HepG2 (cell line): ENCODE measurements around the gene LPIN3. TPM values are rescaled to one million over a fixed set of nuclear protein-coding genes. Genes with fewer than 3 reads are reported as not detected.

Experiments
- ATAC-seq: fragments of 200-7000 bp; cut with Tn5 transposase; 3 replicates; pipeline ENCODE4 v1.9.1; 2020; ENCODE audit warnings: mild to moderate bottlenecking, moderate library complexity
- BruUV-seq: library from RNA; stranded (reverse); fragments of 400-500 nt; replicated peaks from 2 replicates; lab custom pipeline; 2021; lab: Mats Ljungman, UMichigan
- CTCF ChIA-PET: fragments of 300-600 bp; formaldehyde crosslinking; extraction: SDS; loops from one replicate; lab custom pipeline; 2021; ENCODE audit warnings: low total read pairs, inconsistent platforms, low intra/inter-chr PET ratio; lab: Yijun Ruan, JAX
- POLR2A ChIA-PET: fragments of 350-600 bp; sonication (Branson Sonifier 250); formaldehyde crosslinking; loops from one replicate; lab custom pipeline; 2020; ENCODE audit warnings: antibody characterized with exemption, inconsistent platforms; lab: Yijun Ruan, JAX
- DNase-seq: peaks from one replicate; pipeline ENCODE4 v3.0.0-alpha.2; 2015; ENCODE audit warnings: low spot score
- FAIRE-seq: peaks from 3 replicates; lab custom pipeline; 2011; peaks lifted over from hg19 to GRCh38; lab: Jason Lieb, UNC
- H2AFZ ChIP-seq: one replicate; pipeline ENCODE4 v1.6.1; 2011; ENCODE audit warnings: low read length, inconsistent platforms
- H3K27ac ChIP-seq: fragments of 300-600 bp; 3 replicates; pipeline ENCODE4 v1.8.0; 2011; ENCODE audit warnings: mixed run types, mild to moderate bottlenecking, mixed read lengths, low read length, inconsistent platforms; ENCODE audit not compliant: insufficient read depth; ENCODE audit errors: extremely low read length
- H3K27me3 ChIP-seq, 2 experiments: fragments of 200-600 bp in 1 of 2; 2 replicates in 1 of 2; 3 replicates in 1 of 2; pipeline versions ENCODE4 v1.6.0 to v1.8.0; 2011; ENCODE audit warnings: low read length in 2 of 2, mild to moderate bottlenecking in 2 of 2, moderate library complexity in 2 of 2, inconsistent platforms in 1 of 2; ENCODE audit not compliant: insufficient read depth in 2 of 2, control insufficient read depth in 1 of 2
- H3K36me3 ChIP-seq, 2 experiments: fragments of 200-600 bp in 1 of 2; replicated peaks in 1 of 2; 2 replicates in 1 of 2; 3 replicates in 1 of 2; pipeline versions ENCODE4 v1.5.1 to v1.8.0; 2011; ENCODE audit warnings: low read length in 2 of 2, inconsistent platforms in 1 of 2; ENCODE audit not compliant: insufficient read depth in 2 of 2, control insufficient read depth in 1 of 2
- H3K4me1 ChIP-seq: 2 replicates; pipeline ENCODE4 v1.5.1; 2012; ENCODE audit warnings: low read length, inconsistent platforms; ENCODE audit not compliant: insufficient read depth
- H3K4me2 ChIP-seq: 2 replicates; pipeline ENCODE4 v1.6.0; 2011; ENCODE audit warnings: low read depth, low read length, inconsistent platforms
- H3K4me3 ChIP-seq, 3 experiments: fragments of 200-600 bp in 1 of 3; sonication (generic), shearing (Covaris generic) in 1 of 3; replicated peaks in 1 of 3; 2 replicates each; pipeline ENCODE4 v1.5.1; 2011 to 2016; ENCODE audit warnings: low read length in 3 of 3, inconsistent platforms in 2 of 3, low read depth in 2 of 3, mild to moderate bottlenecking in 2 of 3, control low read depth in 1 of 3, mixed read lengths in 1 of 3; ENCODE audit not compliant: insufficient read depth in 1 of 3
- H3K79me2 ChIP-seq: one replicate; pipeline ENCODE4 v1.6.1; 2011; ENCODE audit warnings: low read length, inconsistent platforms; ENCODE audit not compliant: insufficient read depth
- H3K9ac ChIP-seq: 2 replicates; pipeline ENCODE4 v1.6.0; 2011; ENCODE audit warnings: mild to moderate bottlenecking, low read depth, low read length, inconsistent platforms; ENCODE audit not compliant: insufficient read depth
- H3K9me3 ChIP-seq: 2 replicates; pipeline ENCODE4 v1.5.1; 2012; ENCODE audit warnings: mild to moderate bottlenecking, low read length
- H4K20me1 ChIP-seq: 2 replicates; pipeline ENCODE4 v1.6.0; 2011; ENCODE audit warnings: inconsistent platforms, mild to moderate bottlenecking, low read length, moderate library complexity; ENCODE audit not compliant: insufficient read depth
- ATAD3A ChIP-seq: sonication (generic); formaldehyde crosslinking; IDR thresholded peaks from 2 replicates; pipeline ENCODE4 v1.4.0; 2020; ENCODE audit warnings: missing genetic modification reagents
- CEBPG ChIP-seq: IDR thresholded peaks from 2 replicates; pipeline ENCODE4 v1.6.1; 2016
- KDM5A ChIP-seq: fragments of 200-600 bp; sonication (generic); IDR thresholded peaks from 2 replicates; pipeline ENCODE4 v1.7.0; 2018; ENCODE audit warnings: antibody characterized with exemption, mild to moderate bottlenecking, low read length, borderline replicate concordance
- KMT2B ChIP-seq: IDR thresholded peaks from 2 replicates; pipeline ENCODE4 v1.6.1; 2016; ENCODE audit warnings: missing genetic modification reagents, missing compliant biosample characterization
- NR2C2 ChIP-seq: sonication (generic); formaldehyde crosslinking; IDR thresholded peaks from 2 replicates; pipeline ENCODE4 v1.4.0; 2020; ENCODE audit warnings: missing genetic modification reagents, mild to moderate bottlenecking, moderate library complexity, borderline replicate concordance
- ONECUT2 ChIP-seq: sonication (generic); formaldehyde crosslinking; IDR thresholded peaks from 2 replicates; pipeline ENCODE4 v1.4.0; 2020; ENCODE audit warnings: missing genetic modification reagents
- RAD21 ChIP-seq: fragments of 450-650 bp; formaldehyde crosslinking; IDR thresholded peaks from 2 replicates; pipeline ENCODE4 v1.5.0; 2020; ENCODE audit warnings: mild to moderate bottlenecking
- RXRB ChIP-seq: IDR thresholded peaks from 2 replicates; pipeline ENCODE4 v1.6.1; 2016; ENCODE audit warnings: borderline replicate concordance, missing genetic modification reagents, missing compliant biosample characterization
- ZBTB38 ChIP-seq: sonication (generic); formaldehyde crosslinking; IDR thresholded peaks from 2 replicates; pipeline ENCODE4 v1.5.1; 2020; ENCODE audit warnings: mild to moderate bottlenecking, missing genetic modification reagents
- ZNF224 ChIP-seq: sonication (generic); formaldehyde crosslinking; IDR thresholded peaks from 2 replicates; pipeline ENCODE4 v1.5.0; 2020; ENCODE audit warnings: mild to moderate bottlenecking, missing genetic modification reagents
- ZNF350 ChIP-seq: sonication (generic); formaldehyde crosslinking; IDR thresholded peaks from 2 replicates; pipeline ENCODE4 v1.4.0; 2020; ENCODE audit warnings: mild to moderate bottlenecking, low read depth, missing genetic modification reagents, borderline replicate concordance
- ZNF766 ChIP-seq: sonication (generic); formaldehyde crosslinking; IDR thresholded peaks from 2 replicates; pipeline ENCODE4 v1.5.0; 2020; ENCODE audit warnings: missing genetic modification reagents, borderline replicate concordance
- WGBS: methylation state at CpG from one replicate; pipeline ENCODE4 v1.1.6; 2017; ENCODE audit warnings: low lambda C conversion rate; 5-methylcytosine and 5-hydroxymethylcytosine counted together
- in situ Hi-C: cut with HindIII; loops from 2 replicates; pipeline ENCODE4 v1.10.0; 2017; ENCODE audit warnings: low pct_unique_long_range_greater_than_20kb; ENCODE audit not compliant: extremely low pct_ligation_motif_present
- intact Hi-C: fragments of 100-400 bp; cut with micrococcal nuclease; formaldehyde crosslinking; loops from one replicate; pipeline ENCODE4 v1.10.0; 2022; ENCODE audit not compliant: unreplicated experiment
- polyA plus RNA-seq, 8 experiments: library from polyadenylated mRNA; depleted of rRNA in 3 of 8; stranded (reverse) in 7 of 8; unstranded in 1 of 8; fragments of >200 nt; fragmentation: Illumina TruSeq in 4 of 8; extraction: Trizol in 4 of 8; gene quantifications; 2 replicates each; pipeline versions ENCODE4 v1.2.1 to v1.2.3, GENCODE V29; 2011 to 2016; ENCODE audit warnings: low read depth in 4 of 8, missing spikeins in 1 of 8, mixed read lengths in 1 of 8; ENCODE audit not compliant: insufficient read depth in 1 of 8
- total RNA-seq, 5 experiments: library from RNA; depleted of rRNA; stranded (reverse); fragments of >200 nt; fragmentation: Illumina TruSeq; extraction: Trizol; gene quantifications; 2 replicates each; pipeline ENCODE4 v1.2.3, GENCODE V29; 2016; ENCODE audit warnings: low read depth in 1 of 5
- TF ChIP-seq, protein P1 (sequence below): sonication (generic); formaldehyde crosslinking; IDR thresholded peaks from 2 replicates; pipeline ENCODE4 v1.5.1; 2020; ENCODE audit warnings: mild to moderate bottlenecking, missing genetic modification reagents, moderate library complexity
- TF ChIP-seq, protein P2 (sequence below): sonication (generic); formaldehyde crosslinking; IDR thresholded peaks from 2 replicates; pipeline ENCODE4 v1.4.0; 2020; ENCODE audit warnings: missing genetic modification reagents; ENCODE audit errors: not compliant biosample characterization
- TF ChIP-seq, protein P3 (sequence below): sonication (generic); formaldehyde crosslinking; IDR thresholded peaks from 2 replicates; pipeline ENCODE4 v1.8.1; 2023; ENCODE audit warnings: mild to moderate bottlenecking, inconsistent platforms, moderate library complexity, missing genetic modification reagents, borderline replicate concordance
- TF ChIP-seq, protein P4 (sequence below): sonication (generic); formaldehyde crosslinking; IDR thresholded peaks from 2 replicates; pipeline ENCODE4 v1.5.1; 2020; ENCODE audit warnings: missing genetic modification reagents, mild to moderate bottlenecking, borderline replicate concordance

The LPIN3 gene
- total and polyA plus RNA-seq, 2 of the 13 experiments (the other 11 are each of a cell fraction or from before 2014, with no cell fraction given), result 14.2 to 28.6 TPM

DNA sequence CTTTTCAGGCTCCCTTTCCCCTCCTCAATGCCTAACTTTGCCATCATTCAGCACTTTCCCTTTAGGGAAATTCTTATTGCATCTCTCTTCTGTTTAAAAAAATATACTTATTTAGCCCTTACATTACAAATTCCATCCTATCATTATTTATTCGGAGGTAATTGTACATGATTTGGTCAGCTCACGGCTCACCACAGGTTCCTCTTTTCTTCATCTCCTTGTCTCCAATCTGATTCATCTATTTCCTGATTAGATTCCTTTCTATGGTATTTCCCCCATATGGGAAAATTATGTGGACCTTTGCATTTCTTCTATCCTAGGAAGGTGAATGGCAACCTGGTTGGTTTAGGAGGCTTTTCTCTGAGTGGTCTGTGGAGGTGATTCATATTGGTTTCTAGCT lies 38.9 kb downstream of the LPIN3 start:
- BruUV-seq, result no TSS peak
- Histone ChIP-seq H3K9me3 (no peaks in the 10 kb centered on the region), H3K9ac (no peak overlapping the region), H3K79me2 (no peaks in the 10 kb centered on the region), H3K4me2 (no peak overlapping the region), H3K4me1 (peaks cover 23% of the 10 kb centered on the region), H2AFZ (no peak overlapping the region), H3K36me3 (no peaks in the 10 kb centered on the region), H3K27ac (no peak overlapping the region), H3K4me3 (no peak overlapping the region), H4K20me1 (no peaks in the 10 kb centered on the region), H3K27me3 (peaks cover 0 to 56% of the 10 kb centered on the region in 2 experiments; a peak in 3 of 5 replicates)
- CTCF ChIA-PET, result no interaction called here
- no peak for DNase-seq
- no peak for TF ChIP-seq CEBPG
- TF ChIP-seq, protein P1, sequence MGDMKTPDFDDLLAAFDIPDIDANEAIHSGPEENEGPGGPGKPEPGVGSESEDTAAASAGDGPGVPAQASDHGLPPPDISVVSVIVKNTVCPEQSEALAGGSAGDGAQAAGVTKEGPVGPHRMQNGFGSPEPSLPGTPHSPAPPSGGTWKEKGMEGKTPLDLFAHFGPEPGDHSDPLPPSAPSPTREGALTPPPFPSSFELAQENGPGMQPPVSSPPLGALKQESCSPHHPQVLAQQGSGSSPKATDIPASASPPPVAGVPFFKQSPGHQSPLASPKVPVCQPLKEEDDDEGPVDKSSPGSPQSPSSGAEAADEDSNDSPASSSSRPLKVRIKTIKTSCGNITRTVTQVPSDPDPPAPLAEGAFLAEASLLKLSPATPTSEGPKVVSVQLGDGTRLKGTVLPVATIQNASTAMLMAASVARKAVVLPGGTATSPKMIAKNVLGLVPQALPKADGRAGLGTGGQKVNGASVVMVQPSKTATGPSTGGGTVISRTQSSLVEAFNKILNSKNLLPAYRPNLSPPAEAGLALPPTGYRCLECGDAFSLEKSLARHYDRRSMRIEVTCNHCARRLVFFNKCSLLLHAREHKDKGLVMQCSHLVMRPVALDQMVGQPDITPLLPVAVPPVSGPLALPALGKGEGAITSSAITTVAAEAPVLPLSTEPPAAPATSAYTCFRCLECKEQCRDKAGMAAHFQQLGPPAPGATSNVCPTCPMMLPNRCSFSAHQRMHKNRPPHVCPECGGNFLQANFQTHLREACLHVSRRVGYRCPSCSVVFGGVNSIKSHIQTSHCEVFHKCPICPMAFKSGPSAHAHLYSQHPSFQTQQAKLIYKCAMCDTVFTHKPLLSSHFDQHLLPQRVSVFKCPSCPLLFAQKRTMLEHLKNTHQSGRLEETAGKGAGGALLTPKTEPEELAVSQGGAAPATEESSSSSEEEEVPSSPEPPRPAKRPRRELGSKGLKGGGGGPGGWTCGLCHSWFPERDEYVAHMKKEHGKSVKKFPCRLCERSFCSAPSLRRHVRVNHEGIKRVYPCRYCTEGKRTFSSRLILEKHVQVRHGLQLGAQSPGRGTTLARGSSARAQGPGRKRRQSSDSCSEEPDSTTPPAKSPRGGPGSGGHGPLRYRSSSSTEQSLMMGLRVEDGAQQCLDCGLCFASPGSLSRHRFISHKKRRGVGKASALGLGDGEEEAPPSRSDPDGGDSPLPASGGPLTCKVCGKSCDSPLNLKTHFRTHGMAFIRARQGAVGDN (CRISPR knock-in tag), result no peak
- no peak for TF ChIP-seq ZBTB38 (CRISPR knock-in tag)
- no peak for TF ChIP-seq RXRB
- TF ChIP-seq ZNF224 (CRISPR knock-in tag), result no peak
- TF ChIP-seq KDM5A, result no peak
- no peak for TF ChIP-seq ATAD3A
- TF ChIP-seq ONECUT2 (CRISPR knock-in tag), result no peak
- TF ChIP-seq, protein P2, sequence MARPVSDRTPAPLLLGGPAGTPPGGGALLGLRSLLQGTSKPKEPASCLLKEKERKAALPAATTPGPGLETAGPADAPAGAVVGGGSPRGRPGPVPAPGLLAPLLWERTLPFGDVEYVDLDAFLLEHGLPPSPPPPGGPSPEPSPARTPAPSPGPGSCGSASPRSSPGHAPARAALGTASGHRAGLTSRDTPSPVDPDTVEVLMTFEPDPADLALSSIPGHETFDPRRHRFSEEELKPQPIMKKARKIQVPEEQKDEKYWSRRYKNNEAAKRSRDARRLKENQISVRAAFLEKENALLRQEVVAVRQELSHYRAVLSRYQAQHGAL (CRISPR knock-in tag), result no peak
- TF ChIP-seq ZNF766 (CRISPR knock-in tag), result no peak
- TF ChIP-seq, protein P3, sequence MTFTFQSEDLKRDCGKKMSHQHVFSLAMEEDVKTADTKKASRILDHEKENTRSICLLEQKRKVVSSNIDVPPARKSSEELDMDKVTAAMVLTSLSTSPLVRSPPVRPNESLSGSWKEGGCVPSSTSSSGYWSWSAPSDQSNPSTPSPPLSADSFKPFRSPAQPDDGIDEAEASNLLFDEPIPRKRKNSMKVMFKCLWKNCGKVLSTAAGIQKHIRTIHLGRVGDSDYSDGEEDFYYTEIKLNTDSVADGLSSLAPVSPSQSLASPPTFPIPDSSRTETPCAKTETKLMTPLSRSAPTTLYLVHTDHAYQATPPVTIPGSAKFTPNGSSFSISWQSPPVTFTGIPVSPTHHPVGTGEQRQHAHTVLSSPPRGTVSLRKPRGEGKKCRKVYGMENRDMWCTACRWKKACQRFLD (CRISPR knock-in tag), result no peak
- TF ChIP-seq, protein P4, sequence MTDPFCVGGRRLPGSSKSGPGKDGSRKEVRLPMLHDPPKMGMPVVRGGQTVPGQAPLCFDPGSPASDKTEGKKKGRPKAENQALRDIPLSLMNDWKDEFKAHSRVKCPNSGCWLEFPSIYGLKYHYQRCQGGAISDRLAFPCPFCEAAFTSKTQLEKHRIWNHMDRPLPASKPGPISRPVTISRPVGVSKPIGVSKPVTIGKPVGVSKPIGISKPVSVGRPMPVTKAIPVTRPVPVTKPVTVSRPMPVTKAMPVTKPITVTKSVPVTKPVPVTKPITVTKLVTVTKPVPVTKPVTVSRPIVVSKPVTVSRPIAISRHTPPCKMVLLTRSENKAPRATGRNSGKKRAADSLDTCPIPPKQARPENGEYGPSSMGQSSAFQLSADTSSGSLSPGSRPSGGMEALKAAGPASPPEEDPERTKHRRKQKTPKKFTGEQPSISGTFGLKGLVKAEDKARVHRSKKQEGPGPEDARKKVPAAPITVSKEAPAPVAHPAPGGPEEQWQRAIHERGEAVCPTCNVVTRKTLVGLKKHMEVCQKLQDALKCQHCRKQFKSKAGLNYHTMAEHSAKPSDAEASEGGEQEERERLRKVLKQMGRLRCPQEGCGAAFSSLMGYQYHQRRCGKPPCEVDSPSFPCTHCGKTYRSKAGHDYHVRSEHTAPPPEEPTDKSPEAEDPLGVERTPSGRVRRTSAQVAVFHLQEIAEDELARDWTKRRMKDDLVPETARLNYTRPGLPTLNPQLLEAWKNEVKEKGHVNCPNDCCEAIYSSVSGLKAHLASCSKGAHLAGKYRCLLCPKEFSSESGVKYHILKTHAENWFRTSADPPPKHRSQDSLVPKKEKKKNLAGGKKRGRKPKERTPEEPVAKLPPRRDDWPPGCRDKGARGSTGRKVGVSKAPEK (CRISPR knock-in tag), result no peak
- no peak for TF ChIP-seq RAD21 (CRISPR knock-in tag)
- TF ChIP-seq KMT2B (CRISPR knock-in tag), result no peak
- TF ChIP-seq NR2C2 (CRISPR knock-in tag), result no peak
- no peak for TF ChIP-seq ZNF350
- no peak for ATAC-seq
- intact Hi-C loops (no loop called here), in situ Hi-C loops (no loop called here)
- POLR2A ChIA-PET, result no interaction called here
- no peak for FAIRE-seq
- 64% methylated on average over 2 of the region's 2 CpGs for WGBS
